ENCODE data around the gene EVC. TPM values are rescaled to one million over a fixed set of nuclear protein-coding genes. Genes with fewer than 3 reads are reported as not detected.

The EVC gene
- total RNA-seq, 1 donor from 2014 or later: 13.5 TPM

DNA sequence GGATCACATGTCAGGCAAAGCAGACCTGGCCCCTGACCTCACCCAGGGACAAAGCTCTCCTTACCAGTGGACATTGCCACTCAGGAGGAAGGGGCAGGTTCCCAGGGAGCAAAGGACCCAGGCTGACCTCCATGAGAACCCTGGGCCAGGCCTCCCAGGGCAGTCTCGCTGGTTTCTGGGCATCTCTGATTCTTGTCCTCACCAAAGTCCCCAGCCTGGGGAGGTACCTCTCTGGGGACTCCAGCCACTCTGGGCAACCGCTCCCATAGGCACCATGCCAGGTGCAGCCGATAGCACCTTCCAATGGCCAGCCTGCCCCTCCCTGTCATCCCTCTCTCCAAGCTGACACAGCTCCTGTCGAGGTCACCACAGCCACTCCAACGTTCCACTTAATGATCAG lies 10.5 kb upstream of the EVC start:
- no peak for DNase-seq (ENCODE audit: low read depth)
- no peak overlapping the region for H3K4me3 ChIP-seq (ENCODE audit: low read depth, low read length)
- TF ChIP-seq CTCF (conservative IDR thresholded peaks at IDR 0.05; ENCODE audit: low read depth, low read length): no peak

DNA sequence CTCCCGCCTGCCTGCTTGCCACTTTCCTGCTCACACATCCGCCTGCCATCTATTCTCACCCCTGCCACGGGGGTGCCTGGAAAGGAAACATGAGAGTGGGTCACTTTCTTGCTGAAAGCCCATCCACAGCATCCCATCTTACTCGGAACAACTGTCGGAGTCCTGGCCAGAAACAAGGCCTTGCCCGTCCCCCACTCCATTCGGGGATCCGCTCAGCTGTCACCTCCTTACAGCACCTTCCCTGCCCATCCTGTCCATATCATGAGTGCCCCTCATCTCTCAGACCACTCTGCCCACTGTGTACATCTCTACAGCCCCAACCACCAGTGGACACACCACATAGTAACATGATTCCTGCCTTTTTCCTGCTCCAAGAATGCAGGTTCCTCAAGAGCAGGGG lies 9.0 kb upstream of the EVC start:
- DNase-seq (ENCODE audit: low read depth): no peak
- TF ChIP-seq CTCF (conservative IDR thresholded peaks at IDR 0.05; ENCODE audit: low read depth, low read length): no peak
- no peak overlapping the region for H3K4me3 ChIP-seq (ENCODE audit: low read depth, low read length)

GRCh38 chr4:5703831-5704230 lies 7.2 kb upstream of the EVC start:
- no peak for TF ChIP-seq CTCF (conservative IDR thresholded peaks at IDR 0.05; ENCODE audit: low read depth, low read length)
- DNase-seq (ENCODE audit: low read depth): no peak

GRCh38 chr4:5704276-5704675 lies 6.7 kb upstream of the EVC start:
- H3K4me3 ChIP-seq (ENCODE audit: low read depth, low read length): no peak overlapping the region
- TF ChIP-seq CTCF (conservative IDR thresholded peaks at IDR 0.05; ENCODE audit: low read depth, low read length): no peak
- no peak for DNase-seq (ENCODE audit: low read depth)

More at GRCh38 chr4:5703831-5704230, 7.2 kb upstream of the EVC start:
- no peak overlapping the region for H3K4me3 ChIP-seq (ENCODE audit: low read depth, low read length)

GRCh38 chr4:5705647-5706320 lies 5.2 kb upstream of the EVC start:
- no peak overlapping the region for H3K4me3 ChIP-seq (ENCODE audit: low read depth, low read length)
- no peak for TF ChIP-seq CTCF (conservative IDR thresholded peaks at IDR 0.05; ENCODE audit: low read depth, low read length)
- no peak for DNase-seq (ENCODE audit: low read depth)

GRCh38 chr4:5706486-5707290 lies 4.3 kb upstream of the EVC start:
- no peak for TF ChIP-seq CTCF (conservative IDR thresholded peaks at IDR 0.05; ENCODE audit: low read depth, low read length)
- H3K4me3 ChIP-seq (ENCODE audit: low read depth, low read length): peak overlapping the region; percentile 82
- DNase-seq (ENCODE audit: low read depth): no peak
